HG03571 (cell line): ENCODE measurements around the gene SP140.
"Not testable (repeated sequence)": the region's sequence is repeated elsewhere in the genome, so short reads cannot be mapped to it uniquely, and the experiment has no call there.

ENCODE experiments used
- ATAC-seq: cut with Tn5 transposase; IDR thresholded peaks from one replicate; pipeline ENCODE4 v1.9.1; 2021; ENCODE audit not compliant: unreplicated experiment

Gene SP140

GRCh38 chr2:230325316-230326243 lies 100.0 kb downstream of the SP140 start:
- no peak for ATAC-seq

GRCh38 chr2:230326453-230327417 lies 101.2 kb downstream of the SP140 start, which contains the start of gene SP140L:
TSS of gene SP140L (plus strand) at chr2:230327193. CDS start at chr2:230327270, 77 bp downstream.
- peak; percentile 90 for ATAC-seq

DNA sequence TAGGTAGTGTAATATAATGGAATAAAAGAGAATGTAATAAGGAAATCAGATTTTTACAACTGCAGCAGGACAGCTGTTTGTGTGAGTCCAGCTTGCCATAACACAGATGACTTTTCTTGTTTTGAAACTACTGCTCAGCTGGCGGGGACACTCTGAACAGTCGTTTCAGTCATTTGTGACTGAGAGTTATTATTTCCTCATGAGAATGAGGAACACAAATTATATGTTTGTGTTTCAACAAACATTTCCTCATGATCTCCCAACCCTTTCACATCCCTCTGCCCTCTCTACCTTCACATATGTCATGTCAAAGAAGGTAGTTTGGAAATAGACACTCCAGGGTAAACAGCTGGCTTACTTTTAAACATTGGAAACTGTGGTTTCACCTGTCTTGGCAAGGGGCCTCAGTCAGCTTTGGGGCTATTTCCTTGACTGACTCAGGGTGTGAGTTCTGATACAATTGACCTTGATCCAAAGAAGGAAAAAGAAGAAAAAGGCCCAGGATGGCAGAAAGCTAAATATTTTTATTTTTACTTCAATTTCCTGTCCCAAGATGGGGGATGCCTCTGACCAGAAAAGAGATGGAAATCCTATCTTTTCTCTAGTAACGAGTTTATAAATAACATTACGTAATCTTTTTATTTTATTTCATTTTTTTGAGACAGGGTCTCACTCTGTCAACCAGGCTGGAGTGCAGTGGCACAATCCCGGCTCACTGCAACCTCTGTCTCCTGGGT lies 102.0 kb downstream of the SP140 start:
- ATAC-seq, result peak; percentile 69

GRCh38 chr2:230328155-230328458 lies 102.6 kb downstream of the SP140 start:
- ATAC-seq, result no peak

DNA sequence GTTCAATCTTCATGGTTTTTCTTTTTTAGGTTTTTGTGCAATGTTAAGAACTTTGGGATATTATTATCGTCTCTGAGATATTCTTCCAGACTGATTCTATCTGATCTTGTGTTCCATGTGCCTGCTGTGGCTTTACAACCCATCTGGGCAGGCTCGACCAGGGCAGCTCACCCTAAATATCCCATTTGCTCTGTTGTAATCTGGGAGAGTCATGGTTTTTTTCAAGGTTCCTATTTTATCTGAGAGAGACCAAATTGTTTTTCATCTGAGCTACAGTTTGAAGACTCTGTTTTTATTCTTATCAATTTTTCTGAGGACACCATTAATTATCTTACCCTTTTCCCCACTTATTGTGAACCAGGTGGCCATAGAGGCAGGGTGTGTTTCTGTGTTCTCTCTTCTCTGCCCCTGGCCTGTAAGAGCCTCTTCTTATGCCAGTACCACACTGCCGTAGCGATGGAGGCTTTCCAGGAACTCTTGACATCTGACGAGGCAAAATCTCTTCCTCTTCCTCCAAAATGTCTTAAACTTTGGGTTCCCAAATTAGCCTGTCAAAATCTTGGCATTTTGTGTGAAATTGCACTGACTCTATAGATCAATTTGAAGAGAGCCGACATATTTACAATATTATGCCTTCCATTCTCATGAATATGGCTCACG lies 104.5 kb downstream of the SP140 start:
- ATAC-seq, result no peak

GRCh38 chr2:230330725-230331124 lies 105.2 kb downstream of the SP140 start:
- ATAC-seq, result no peak

DNA sequence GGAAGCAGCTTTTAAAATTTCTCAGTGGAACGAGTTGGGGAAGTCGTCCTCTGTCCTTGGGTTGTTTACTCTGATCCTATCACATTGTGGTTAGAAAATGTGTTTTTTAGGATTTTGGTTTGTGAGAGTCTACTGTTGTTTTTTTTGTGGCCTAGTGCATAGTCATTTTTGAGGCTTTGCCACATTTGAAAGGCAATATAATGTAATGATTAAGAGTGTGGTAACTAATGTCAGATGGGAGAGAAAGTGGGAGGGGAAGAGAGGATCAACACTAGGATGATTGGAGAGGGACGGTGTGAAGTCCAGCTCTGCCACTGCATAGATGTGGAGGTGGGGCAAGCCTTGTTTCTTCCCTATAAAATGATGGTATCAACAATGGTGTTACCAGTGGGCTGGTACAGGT lies 109.9 kb downstream of the SP140 start:
- no peak for ATAC-seq

DNA sequence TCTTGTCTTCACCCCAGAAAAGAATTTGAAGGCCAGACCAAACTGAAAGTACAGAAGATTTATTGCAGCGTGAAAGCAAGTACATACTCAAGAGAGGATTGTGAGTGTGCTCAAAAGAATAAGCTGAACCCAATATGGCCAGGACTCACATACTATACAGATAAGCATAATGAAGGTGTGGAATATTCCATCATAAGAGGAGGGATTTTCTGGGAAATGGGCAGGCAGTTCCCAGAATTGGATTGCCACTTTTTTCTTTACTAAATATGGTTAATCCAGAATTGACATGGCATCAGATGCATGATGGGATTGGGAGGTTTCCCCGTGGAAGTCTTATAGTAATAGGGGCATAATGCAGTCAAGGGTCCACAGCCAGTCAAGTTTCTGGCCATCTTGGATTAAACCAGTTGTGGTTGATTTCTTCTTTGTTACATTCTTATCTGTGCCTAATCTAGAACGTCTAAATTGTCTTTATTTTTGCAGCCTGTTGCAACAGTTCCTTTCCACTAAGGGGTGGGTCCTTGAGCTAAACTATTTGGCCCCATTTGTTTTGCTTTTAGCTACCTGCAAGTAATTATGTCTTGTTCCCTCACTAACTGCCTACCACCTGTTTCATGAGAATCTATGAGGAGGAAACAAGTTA lies 110.4 kb downstream of the SP140 start:
- no peak for ATAC-seq

DNA sequence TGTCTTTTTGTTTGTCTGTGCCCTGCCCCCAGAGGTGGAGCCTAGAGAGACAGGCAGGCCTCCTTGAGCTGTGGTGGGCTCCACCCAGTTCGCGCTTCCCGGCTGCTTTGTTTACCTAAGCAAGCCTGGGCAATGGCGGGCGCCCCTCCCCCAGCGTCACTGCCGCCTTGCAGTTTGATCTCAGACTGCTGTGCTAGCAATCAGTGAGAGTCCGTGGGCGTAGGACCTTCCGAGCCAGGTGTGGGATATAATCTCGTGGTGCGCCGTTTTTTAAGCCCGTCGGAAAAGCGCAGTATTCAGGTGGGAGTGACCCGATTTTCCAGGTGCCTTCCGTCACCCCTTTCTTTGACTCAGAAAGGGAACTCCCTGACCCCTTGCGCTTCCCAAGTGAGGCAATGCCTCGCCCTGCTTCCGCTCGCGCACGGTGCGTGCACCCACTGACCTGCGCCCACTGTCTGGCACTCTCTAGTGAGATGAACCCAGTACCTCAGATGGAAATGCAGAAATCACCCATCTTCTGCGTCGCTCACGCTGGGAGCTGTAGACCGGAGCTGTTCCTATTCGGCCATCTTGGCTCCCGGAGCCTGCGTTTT lies 116.5 kb downstream of the SP140 start:
- ATAC-seq, result not testable (repeated sequence)

DNA sequence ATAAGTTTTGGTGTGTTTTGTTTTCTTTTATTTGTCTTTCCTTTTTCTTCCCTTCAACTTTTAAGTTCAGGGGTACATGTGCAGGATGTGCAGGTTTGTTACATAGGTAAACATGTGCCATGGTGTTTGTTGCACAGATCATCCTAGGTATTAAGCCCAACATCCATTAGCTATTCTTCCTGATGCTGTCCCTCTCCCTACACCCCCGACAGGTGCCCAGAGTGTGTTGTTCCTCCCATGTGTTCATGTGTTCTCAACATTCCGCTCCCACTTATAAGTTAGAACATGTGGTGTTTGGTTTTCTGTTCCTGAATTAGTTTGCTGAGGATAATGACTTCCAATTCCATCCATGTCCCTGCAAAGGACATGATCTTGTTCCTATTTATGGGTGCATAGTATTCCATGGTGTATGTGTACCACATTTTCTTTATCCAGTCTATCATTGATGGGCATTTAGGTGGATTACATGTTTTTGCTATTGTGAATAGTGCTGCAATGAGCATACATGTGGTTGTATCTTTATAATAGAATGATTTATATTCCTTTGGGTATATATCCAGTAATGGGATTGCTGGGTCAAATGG lies 117.6 kb downstream of the SP140 start:
- ATAC-seq, result not testable (repeated sequence)

DNA sequence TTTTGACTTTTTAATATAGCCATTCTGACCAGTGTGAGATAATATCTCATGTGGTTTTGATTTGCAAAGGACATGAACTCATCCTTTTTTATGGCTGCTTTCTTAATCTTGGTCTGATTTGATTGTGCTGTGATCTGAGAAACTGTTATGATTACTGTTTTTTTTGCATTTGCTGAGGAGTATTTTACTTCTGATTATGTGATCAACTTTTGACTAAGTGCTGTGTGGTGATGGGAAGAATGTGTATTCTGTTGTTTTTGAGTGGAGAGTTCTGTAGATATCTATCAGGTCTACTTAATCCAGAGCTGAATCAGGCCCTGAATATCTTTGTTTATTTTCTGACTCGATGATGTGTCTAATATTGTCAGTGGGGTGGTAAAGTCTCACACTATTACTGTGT lies 118.2 kb downstream of the SP140 start:
- no peak for ATAC-seq

DNA sequence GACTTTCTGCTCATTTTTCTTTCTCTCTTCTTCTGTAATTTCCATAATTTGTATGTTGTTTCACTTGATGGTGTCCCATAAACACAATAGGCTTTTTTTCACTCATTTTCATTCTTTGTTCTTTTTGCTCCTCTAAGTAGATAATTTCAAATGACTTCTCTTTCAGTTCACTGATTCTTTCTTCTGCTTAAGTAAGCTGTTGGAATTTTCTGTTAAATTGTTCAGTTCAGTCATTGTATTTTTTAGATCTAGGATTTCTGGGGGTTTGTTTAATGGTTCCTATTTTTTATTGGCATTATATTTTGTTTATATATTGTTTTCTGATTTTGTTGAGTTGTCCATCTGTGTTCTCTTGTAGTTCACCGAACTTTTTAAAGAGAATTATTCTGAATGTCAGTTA lies 120.9 kb downstream of the SP140 start:
- no peak for ATAC-seq

GRCh38 chr2:230346921-230347533 lies 121.5 kb downstream of the SP140 start:
- no peak for ATAC-seq

DNA sequence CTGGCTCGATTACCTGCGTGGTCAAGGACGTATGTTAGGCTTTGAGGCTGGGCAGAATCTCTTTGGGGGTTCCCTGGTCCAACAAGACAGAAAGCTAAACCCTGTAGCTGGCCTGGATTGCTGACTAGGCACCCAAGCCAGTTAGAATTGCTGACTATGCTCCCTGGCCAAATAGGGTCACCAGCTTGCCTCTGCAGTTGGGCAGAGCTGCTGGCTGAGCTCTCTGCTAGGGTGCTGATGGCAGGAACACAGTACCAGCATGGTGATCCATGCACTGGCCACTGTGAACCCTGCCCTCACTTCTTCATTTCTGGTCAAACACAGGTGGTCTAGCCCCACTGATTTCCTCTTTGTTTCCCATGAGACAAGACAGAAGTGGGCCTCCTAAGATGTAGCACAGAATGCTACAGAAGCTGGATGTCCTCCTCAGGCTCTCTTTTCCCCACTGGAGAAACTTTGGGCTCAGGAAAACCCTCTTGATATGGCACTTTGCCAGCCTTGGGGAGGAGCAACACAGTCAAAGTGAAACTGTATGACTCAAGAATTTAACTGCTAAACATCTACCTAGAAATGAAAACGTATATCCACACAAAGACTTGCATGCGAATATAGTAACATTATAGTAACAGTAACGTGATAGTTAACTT lies 122.2 kb downstream of the SP140 start:
- peak; percentile 64 for ATAC-seq

DNA sequence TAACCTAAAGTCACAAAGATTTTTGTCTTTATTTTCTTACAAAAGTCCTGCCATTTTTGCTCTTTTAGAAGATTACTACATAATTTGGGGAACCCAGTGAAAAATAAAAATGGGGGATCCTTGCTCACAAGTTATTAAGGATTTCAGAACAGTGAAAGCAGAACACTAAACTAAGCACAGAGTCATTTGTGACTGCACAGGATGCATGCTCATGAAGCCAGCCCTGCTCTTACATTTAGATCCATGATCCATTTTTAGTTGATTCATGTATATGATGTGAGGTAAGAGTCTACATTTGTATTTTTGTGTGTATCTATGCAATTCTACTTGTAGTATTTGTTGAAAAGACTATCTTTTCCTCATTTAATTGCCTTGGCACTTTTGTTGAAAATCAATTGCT lies 123.3 kb downstream of the SP140 start:
- ATAC-seq, result no peak

DNA sequence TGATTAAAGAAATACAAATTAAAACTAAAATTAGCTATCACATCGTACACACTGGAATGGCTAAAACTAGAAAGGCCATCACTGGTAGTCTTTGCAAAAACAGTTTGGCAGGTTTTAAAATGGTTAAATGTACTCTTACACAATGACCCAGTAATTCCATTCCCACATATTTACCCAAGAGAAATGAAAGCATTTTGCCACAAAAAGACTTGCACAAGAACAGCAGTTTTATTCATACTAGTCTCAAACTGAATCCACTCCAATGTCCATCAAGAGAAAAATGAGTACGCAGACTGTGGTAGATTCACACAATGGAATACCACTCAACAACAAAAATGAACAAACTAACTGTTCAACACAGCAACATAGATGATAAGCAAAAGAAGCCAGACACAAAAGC lies 130.5 kb downstream of the SP140 start:
- no peak for ATAC-seq

GRCh38 chr2:230358305-230358704 lies 132.8 kb downstream of the SP140 start:
- ATAC-seq, result no peak

DNA sequence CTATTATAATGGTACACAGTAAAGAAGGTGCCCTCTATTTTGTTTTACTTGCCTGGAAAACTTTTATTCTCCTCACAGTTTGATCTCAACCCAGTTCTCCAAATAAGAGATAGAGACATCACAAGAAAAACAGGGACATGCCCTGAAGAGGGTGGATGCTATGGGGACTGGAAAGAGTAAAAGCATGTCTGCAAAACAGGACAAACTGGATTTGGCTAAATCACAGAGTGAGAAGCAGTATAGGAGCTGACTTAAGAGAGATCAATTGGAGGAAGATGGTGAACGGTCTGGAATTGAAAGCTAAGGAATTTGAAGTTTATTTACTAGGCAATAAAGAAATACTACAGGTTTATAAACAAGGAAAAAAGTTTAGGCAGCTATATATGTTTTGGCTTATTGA lies 134.5 kb downstream of the SP140 start:
- no peak for ATAC-seq
